HG02759 (cell line): ENCODE measurements around the gene GABRA6.
"Not testable (repeated sequence)": the region's sequence is repeated elsewhere in the genome, so short reads cannot be mapped to it uniquely, and the experiment has no call there.

Experiments used
- ATAC-seq: cut with Tn5 transposase; IDR thresholded peaks from one replicate; pipeline ENCODE4 v1.9.1; 2021; ENCODE audit warnings: mild to moderate bottlenecking, moderate library complexity; ENCODE audit not compliant: unreplicated experiment

The GABRA6 gene

DNA sequence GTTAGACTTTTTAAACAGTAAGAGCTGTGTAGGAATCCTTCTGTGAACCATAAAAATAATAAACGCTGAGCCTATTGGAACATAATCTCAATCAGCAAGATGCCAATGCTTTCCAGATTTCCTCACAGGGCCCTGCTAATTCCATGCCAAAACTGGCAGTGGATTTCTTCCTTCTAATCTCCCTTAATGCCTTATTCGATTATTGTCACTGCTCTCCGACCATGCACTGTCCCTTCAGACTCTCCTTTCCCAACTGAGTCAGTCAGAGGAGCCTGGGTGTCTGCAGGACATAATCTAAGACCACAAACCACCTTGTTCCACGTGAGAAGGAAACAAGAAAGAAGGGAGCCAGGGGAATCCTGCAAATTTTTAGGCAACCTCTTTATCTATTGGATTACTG lies at the start of gene GABRA6:
Gene GABRA6, plus strand, starts transcription at position 261 of the 400 bp plus-strand sequence. CDS start 269 bp downstream, outside the sequence.
- no peak for ATAC-seq

DNA sequence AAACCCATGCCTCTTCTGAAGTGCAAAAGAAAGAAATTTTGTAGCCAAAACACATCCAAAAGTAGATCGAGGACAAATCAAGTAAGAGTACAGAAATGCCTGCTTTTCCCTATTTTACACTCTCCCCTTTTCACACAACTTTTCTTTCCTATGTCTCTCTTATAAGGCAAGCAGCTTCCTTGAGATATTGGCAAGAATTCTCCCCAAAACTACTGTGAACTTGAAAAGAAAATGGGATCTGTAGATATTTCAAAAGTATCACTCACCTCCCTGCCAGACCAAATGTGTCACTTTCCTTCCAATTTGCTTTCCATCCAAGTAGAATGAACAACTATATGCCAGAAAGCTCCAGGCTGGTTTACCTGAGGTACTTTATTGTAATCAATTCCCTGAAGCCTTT lies 47.9 kb upstream of the GABRA6 start:
- no peak for ATAC-seq

DNA sequence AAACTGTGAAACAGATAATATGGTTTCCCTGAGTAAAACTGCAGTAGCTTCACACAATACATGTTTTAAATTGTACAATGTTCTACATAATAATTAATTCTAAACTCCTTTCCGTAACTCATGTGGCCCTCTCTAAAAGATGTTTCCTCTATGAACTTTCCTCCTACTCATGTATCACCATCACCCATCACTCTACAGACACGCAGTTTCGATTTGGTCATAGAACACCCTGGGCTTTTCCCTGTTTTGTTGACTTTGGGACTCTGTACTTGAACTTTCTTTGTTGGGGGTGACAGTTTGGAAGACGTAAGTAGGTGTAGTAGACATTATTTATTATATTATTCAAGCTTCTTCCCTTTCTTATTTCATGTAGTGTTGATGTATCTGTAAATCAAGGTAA lies 44.1 kb upstream of the GABRA6 start:
- no peak for ATAC-seq

DNA sequence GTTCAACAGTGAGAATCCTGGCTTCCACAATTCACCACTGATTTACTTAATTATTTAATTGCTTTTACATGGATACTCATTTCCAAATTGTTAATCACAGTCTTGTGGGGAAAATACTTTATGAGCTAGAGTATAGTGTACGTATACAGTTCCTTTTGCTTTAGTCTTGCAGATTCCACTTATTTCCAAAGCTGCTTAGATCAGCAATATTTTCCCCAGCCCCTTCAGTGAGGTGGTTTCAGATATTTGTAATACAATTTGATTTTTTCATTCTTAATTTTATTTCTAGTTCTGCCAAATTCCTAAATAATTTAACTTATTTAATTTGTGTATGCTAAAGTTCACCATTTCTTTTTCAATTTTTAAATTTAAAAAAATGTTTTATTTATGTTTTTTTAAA lies 40.3 kb upstream of the GABRA6 start:
- no peak for ATAC-seq

DNA sequence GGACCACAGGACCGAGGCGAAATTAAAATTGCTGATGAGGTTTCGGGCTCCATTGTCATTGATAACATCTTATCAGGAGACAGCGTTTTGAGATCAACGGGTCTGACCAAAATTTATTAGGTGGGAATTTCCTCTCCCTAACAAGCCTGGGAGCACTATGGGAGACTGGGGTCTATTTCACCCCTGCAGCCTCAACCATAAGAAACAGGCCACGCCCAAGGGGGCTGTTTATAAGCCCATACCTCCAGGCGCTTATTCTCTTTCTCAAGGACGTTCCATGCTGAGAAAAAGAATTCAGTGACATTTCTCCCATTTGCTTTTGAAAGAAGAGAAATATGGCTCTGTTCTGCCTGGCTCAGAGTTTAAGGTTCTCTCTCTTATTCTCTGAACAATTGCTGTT lies 33.6 kb upstream of the GABRA6 start:
- ATAC-seq = not testable (repeated sequence)

DNA sequence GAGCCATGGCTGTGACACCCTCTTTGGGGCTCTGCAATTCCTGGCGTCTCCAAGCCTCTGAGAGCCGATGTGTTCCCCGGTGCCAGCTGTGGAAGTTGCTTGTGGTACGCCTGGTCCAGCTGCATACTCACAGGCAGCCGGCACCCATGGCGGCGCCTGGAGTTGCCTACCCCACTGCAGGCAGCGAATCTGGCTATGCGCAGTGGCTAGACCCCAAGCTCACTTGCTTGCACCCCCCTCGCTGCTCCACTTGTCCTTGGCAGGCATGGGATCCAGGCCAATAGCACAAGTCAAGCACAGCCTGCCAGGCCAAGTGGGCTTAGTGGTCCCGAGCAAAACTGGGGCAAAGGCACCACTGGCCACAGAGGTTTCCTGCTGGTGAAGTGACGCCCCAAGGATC lies 24.7 kb upstream of the GABRA6 start:
- ATAC-seq = no peak

DNA sequence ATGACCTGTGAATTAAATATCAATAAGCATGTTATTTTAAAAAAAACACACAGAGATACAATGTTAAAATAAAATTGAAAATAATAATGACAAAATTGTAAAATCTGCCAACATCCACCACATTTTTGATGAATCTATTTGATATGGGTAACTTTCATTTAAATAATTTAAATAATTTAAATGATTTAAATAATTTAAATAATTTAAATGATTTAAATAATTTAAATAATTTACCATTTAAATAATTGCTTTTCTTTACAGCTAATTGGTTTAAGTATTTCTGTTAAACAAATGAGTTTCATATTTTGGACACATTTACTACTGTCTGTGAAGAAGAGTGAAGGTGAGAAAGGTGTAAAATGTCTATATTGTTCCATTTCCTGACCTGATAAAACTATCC lies 22.1 kb upstream of the GABRA6 start:
- no peak for ATAC-seq

DNA sequence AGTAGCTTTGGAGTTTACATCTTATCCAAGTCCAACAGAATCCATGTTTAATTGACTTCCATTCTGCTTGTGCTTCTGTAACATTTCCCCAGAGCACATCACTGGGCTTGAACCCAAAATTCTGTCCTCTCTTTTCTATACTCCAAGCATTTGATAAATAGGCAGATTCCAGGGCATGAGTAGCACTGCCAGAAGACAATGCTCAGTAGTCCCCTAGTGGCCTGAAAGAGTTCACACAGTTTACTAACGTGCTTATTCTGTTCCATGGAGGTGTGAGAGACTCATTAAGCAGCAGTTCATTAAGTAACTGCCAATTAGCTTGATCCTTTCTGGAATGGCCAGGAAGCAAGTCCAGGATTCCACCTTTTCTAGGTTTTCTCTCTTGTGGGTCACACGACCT lies 9.4 kb upstream of the GABRA6 start:
- peak; percentile 92 for ATAC-seq

DNA sequence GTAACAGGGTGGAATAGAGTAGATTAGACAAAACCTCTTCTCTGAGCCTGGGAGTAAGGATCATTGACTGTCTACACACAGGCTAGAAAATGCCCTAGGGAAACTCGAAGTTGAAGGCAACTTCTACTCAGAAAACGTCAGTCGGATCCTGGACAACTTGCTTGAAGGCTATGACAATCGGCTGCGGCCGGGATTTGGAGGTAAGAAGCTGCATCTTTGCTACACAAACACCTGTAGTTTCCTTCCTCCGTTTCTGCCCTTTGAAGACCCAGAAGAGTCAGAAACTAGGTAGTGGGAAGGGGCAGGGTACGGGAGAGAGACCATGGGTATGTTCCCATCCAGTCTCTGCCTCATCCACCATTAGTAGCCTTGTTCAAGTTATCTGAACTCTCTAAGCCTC lies 628 bp downstream of the GABRA6 start:
- ATAC-seq = no peak

DNA sequence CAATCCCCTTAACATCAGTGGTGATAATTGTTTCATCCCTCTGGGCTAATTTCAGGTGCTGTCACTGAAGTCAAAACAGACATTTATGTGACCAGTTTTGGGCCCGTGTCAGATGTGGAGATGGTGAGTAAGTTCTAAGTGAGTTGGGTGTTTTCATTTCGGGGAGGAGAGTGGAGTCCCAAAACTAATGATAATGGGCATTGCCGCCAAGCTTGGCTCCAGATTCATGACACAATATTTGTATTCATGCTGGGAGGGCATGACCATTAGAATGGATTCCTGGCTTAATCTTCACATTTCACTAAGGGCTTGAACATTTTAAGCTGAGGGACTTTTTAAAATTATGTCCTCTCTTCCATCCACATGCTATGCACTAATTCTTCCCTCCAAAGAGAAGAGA lies 1.4 kb downstream of the GABRA6 start:
- no peak for ATAC-seq

DNA sequence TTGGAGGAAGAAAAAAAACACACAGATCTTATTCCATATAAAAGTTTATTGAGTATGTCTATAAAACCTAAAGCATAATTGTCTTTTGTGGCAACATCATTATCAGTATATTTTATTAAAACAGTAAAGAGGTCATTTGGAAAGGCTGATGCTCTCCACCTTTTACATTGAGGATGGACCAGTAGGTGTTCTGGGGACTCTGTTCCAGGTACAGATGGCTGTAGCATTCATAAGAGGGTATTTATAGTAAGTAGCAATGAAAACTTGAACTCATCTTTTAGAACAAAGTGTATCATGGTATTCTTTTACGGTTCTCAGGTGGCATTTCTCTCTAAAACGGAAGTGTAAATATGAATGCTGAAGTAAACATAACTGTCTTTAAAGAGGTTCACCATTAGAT lies 1.8 kb downstream of the GABRA6 start:
- ATAC-seq = no peak

DNA sequence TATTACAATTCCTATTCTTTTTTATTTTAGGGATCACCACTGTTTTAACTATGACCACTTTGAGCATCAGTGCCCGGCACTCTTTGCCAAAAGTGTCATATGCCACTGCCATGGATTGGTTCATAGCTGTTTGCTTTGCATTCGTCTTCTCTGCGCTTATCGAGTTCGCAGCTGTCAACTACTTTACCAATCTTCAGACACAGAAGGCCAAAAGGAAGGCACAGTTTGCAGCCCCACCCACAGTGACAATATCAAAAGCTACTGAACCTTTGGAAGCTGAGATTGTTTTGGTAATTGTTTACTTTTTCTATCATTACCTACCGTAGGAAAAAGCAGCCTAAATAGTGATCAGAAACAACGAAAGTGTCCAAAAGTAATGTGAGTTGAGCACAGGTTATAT lies 6.4 kb downstream of the GABRA6 start:
- ATAC-seq = no peak

DNA sequence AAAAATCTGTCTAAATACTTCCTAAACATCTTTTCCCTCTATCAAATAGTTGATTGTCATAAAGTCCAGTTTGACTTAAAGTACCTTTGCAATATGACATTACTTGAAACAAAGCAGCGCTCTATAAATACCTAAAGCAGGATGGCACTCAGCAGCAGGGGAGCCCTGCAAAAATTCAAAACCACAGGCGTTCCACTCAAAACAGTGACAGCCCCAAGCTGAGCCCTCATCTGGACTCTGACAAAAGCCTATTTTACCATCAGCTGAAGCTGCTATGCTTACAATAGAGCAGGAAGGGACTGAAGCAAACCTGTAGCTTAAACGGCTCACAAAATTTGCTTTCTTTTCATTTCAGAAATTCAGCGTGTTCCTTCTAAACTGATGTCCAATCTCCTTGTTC lies 11.5 kb downstream of the GABRA6 start:
- no peak for ATAC-seq

DNA sequence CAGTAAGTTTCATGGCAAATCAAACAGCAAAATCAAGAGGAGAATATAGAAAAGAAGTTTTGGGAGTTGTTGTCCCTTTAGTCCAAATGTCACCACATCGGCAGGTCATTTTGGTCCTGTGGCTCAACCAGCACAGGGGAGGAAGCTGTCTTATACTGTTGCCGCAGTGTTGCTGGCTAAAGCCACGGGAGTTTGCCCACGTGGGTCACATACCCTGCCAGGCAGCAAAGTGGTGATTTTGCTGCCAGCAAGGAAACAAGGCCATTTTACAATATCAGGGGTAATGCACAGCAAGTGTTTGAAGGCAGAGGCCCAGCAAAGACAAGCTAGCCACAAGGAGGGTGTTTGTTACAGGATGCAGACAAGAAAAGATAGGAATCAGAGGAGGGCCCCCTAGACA lies 14.5 kb downstream of the GABRA6 start:
- ATAC-seq = no peak

DNA sequence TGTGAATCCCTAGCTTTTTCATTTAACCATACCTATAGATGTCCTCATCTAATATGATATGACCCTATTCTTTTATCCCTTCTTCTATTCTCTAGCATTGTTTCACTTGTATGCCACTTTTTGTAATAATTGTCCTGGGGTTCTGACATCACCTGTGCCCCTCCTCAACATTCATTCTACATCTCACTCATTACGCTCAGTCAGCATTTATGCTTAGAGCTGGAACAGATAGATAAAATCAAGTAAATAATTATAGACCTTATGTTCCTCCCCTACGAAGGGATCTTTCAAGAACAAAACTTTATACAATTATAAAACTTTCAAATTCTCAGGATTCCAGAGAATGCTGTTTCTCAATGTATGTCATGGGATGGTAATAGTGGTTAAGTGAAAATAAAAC lies 18.0 kb downstream of the GABRA6 start:
- ATAC-seq = no peak

DNA sequence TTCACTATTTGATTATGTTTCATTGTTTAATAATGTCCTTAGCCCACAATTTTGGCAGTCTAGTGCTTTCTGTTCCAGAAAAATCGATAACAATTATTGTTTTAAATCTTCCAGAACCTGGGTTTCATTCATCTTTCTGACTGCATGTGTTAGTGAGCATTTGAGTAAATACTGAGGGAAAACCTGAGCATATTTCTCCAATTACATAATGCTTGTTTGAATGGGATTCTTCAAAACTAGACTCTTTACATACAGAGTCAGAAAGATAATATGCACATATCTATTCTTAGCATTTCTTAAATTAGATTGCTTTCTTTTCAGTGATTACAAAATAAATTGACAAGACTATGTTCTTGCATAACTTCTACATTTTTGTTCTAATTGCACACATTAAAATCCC lies 21.9 kb downstream of the GABRA6 start:
- ATAC-seq = no peak

DNA sequence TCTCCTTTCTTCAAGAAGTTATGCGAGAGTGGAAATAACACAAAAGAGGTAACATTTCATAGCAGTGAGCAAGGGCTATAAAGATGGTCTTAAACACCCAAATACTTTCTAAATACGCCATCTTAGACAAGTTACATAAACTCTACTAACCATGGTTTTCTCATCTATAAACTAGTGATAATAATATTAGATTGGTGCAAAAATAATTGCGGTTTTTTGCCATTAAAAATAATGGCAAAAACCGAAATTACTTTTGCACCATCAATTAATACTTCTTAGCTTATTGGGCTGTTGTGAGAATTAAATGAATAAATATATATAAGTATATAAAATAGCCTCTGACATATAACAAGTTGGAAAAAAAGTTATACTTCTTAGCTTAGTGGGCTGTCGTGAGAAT lies 23.7 kb downstream of the GABRA6 start:
- ATAC-seq = no peak

DNA sequence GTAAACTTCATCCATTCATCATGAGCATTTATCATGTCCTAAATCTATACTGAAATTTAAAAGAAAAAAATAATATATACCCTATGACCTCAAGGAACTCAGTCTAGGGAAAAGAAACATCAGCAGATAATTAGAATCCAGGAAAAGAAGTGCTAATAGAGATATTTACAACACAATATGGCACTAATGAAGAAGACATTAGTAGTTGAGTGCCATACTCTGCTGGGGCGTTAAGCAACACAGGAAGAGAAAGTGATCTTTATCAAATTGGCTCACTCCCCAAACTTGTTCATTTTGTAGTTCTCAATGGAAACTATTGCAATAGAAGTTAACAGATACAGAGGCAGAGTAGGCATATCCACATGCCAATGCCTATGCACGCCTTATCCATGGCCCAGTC lies 27.5 kb downstream of the GABRA6 start:
- no peak for ATAC-seq

DNA sequence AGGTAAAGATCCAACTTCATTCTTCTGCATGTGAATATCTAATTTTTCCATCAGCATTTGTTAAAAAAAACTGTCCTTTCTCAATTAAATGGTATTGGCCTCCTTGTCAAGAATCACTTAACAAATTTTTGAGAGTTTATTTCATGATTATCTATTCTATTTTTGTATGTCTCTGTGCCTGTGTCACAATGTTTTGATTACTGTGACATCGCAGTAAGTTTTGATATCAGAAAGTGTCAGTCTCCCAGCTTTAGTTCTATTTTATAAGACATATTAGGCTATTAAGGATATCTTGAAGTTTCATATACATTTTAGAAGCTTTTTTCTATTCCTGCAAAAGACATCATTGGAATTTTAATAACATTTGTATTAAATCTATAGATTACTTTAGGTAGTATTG lies 33.6 kb downstream of the GABRA6 start:
- ATAC-seq = no peak

DNA sequence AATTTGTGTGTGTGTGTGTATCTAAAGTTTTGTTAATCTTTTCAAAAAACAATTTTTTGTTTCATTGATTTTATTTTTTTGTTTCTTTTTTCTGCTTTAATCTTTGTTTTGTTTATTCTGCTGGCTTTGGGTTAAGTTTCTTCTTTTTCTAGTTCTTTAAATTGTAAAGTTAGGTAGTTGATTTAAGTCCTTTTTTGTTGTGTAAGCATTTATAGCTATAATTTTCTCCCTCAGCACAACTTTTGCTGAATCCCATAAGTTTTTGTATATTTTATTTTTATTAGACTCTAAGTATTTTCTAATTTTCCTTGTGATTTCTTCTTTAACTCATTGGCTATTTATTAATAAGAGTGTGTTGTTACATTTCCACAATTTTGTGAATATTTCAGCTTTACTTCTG lies 34.9 kb downstream of the GABRA6 start:
- no peak for ATAC-seq

DNA sequence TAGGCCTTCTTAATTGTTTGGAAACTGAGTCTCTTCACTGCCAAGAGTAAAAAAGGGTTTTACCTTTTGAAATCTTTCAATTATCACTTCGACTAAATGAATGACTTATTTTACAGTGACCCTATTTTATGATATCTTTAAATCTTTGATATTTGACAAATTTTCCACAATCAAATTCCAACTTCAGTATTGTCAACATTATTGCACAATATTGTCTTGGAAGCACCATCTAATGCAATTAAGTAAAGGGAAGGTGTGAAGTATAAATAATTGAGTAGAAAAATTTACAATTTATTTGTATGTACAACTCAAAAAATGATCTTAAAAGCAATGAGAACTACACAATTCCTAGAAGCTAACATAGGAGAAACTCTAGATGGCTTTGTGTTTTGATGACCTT lies 49.2 kb downstream of the GABRA6 start:
- no peak for ATAC-seq

DNA sequence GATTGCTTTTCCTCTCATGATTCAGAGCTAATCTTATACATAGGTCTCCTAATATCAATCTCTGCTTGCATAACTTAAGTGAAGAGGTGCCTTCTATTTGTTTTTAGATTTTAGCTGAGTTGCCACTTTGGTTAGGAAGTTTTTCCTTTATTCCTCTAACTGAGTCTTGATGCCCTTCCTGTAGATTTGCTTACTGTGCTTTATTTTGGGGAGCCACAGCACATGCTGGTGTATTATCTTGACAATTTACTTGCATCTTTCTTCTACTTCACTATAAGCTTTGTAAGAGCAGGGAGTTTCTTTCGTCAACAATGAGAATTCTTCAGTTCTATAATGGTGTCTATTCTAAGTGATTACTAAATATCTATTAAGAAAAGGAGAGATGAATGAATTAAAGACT lies 54.9 kb downstream of the GABRA6 start:
- ATAC-seq = no peak

DNA sequence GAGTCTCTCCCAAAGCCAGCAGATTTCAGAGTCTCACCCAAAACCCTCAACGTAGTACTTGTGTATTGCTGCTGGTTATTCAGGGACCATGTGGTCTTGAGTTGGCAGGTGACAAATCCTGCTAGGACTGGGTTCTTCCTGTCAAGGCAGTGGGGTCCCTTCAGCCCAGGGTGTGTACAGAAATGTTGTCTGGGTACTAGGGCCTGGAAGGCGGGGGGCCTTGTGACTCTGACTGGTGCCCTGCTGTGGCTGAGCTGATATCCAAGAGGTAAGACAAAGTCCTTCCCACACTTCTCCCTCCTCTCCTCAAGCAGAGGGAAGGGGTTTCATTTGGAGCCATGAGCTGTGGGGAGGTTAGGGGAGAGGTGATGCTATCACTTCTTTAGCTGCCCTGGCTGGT lies 58.8 kb downstream of the GABRA6 start:
- no peak for ATAC-seq

DNA sequence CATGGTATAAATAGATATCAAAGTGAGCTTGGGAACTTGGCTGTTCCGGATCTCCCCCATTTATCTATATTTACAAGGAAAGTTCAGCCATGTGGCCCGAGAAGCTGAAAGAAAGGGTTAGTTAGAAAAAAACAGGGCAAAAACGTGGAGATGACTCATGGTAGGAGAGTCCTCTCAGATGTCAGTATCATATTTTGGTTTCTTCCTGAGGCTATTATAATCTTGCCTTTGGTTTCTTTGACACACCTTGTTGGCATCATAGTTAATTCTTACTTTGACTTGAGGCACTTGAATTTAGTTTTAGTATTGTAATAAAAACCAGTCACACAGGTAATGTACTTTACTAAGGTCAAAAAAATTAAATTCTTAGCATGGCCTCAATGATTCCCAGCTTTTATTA lies 59.9 kb downstream of the GABRA6 start:
- ATAC-seq = no peak
